Stimulated activated CD8-positive, alpha-beta memory T cell treated with anti-CD3 and anti-CD28 coated beads, Interleukin-7, amount 100 ng/mL, for 4 hours (primary cell): Measurements from ENCODE around the gene LPP.
"Not testable (repeated sequence)": the region's sequence is repeated elsewhere in the genome, so short reads cannot be mapped to it uniquely, and the experiment has no call there.

Experiments
- DNase-seq, 2 donors: peaks; one replicate each; pipeline ENCODE4 v3.0.0-alpha.2; 2020; ENCODE audit warnings: low read depth in 2 of 2

Gene LPP

DNA sequence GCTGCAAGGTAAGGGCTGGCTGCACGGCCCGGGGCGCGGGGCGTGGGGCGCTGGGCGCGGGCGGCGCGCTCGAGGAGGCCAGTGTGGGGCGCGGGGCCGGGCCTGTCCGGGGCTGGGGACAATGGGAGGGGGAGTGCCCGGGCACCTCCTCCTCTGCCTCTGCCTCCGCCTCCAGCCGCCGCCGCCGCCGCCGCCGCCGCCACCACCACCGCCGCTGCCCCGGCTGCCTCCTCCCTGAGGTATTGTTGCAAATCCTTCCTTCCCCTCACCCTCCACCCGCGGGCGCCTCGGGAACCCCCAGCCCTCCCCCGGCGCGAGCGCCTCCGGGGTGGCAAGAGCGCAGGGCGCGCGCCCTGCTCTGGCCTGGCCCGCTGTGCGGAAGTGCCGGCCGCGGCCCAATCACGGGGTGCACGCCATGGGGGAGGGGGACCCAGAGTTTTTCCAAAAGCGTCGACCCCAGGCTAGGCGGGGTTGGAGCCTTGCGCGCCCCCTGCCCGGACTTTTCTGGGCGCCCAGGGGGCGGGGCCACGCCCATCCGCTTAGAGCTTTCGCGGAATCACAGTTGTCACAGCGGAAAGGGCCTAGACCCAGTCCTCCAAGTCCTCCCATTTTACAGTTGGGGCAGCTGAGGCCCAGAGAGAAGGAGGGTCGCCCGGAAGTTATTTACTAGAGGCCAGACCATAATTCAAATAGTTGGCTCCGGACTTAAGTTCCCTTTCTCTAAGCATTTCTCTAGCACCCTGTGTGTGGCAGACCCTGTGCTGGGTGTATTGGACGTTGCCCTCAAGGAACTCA is at the start of gene LPP:
LPP (plus strand) TSS at position 144 of the 795 bp plus-strand sequence. CDS start 251,964 bp downstream, outside the sequence.
- DNase-seq = peak; percentile 72 to 84

DNA sequence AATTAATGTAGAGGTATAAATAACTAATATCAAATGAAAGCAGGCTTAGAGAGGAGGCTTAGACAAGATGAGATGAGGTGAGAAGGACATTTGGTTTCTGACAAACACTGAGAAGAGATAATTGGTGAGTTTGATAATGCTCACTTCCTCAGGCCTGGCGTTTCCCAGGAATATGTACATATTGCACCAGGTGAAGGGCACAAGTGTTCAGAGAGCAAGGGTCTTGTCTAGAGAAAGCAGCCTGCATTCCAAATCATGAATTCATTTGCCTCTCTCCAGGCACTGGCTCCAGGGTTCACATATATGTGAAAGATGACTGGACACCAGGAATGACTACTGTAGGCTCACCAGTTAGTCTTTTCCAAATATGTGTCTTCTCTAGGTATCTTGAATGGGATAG is 48.0 kb upstream of the LPP start:
- no peak for DNase-seq

DNA sequence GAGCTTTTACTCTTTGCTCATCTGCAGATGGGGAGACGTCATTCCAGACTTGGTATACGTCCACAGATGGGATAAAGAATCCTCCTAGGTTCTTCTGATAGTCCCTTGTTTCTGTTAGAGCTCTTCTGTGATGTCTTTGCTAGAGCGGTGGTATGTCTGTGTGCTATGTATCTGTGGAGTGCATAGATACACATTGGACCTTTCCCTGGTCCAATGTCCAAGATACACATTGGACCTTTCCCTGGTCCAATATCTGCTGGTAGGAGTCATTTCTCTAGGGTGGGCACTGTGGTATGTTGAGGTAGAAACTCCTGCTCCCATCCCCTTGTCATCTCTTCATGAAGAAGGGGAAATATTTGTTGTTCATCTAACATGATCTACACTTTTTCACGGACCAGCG is 47.5 kb upstream of the LPP start:
- DNase-seq = no peak

DNA sequence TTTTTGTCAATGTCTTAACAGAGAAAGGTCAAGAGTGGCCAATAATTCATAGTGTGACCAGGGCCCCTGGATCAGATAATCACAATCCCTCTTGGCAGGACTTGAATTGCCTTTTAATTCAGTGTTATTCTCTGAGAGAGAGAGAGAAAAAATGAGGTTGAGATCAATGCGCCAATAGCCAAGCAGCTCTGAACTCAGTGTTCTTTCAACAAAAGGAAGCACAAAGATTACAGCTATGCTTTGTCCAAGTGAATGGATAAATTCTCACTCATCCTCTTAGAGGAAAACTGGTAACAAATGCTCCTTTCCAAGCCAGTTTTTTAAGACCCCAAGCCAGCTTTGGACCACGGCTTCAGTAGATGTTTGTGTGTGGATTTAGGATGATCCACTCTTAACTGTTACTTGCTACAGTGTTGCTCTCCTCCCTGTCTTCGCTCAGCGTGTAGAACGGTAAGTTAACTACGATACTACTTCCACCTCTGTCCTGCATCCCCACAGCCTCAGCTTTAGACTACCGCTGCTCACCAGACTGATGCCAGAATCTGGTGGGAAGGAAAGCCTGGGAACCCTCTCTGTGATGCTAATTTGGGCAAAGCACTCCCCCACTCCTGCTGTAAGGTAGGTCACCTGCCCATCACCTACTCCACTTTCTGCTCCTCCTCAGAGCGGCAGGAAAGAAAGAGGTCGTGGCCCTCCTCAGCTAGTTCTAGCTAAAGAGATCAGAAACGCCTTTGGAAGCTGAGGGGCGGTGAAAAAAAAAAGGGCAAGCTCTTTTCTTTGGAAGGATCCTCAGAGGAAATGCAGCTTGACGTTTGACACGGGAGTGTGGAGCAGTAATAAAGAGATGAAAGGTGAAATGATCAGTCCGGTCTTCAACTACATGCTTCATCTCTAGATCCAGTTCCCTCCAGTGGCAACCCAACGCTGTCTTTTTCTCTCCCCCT is 46.8 kb upstream of the LPP start:
- DNase-seq = no peak

- no peak for DNase-seq
Observed at GRCh38 chr3:188108703-188109412, 45.1 kb upstream of the LPP start.

DNA sequence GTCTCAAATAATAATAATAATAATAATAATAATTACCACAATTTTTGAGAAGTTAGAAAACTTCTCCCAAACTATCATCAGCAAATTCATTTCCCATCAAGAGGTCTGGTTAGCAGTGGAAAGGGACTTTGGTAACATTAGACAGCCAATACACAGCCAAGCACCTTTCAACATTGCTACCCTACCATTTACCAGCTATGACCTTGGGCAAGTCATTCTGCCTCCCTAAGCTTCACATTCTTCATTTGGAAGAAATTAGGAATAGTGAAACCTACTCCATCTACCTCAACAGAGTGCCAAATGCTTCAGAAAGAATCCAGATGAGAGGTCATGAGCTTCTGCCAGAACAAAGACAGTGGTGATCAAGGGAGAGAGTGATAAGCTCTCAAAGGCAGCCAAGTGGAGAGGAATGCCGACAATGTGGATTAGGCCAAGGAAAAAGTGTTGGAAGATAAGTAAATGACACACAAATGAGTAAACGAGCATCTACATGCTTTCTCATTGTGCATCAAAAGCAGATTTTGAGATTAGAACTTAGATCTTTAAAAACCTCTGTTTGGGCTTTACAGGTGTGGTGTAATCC is 42.9 kb upstream of the LPP start:
- no peak for DNase-seq

GRCh38 chr3:188113756-188114155 is 40.2 kb upstream of the LPP start:
- DNase-seq = no peak

DNA sequence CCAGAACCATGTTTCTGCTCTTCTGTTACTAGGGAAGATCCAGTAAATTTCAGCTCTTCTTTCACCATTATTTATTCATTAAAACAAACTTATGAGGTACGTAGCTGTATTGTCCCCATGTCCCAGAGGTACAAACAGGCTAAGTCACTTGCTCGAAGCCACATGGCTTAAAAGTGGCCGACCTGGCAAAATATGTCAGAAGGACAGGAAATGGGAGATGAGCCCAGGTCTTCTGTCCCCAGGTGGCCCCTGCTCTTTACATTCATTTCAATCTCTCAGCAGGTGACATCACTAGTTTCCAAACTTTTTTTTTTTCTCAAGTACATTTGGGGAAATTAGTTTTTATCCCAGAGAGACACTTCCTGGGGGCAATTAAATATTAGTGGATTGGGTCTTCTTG is 34.1 kb upstream of the LPP start:
- DNase-seq = no peak

GRCh38 chr3:188122571-188123169 is 31.3 kb upstream of the LPP start:
- DNase-seq = no peak

DNA sequence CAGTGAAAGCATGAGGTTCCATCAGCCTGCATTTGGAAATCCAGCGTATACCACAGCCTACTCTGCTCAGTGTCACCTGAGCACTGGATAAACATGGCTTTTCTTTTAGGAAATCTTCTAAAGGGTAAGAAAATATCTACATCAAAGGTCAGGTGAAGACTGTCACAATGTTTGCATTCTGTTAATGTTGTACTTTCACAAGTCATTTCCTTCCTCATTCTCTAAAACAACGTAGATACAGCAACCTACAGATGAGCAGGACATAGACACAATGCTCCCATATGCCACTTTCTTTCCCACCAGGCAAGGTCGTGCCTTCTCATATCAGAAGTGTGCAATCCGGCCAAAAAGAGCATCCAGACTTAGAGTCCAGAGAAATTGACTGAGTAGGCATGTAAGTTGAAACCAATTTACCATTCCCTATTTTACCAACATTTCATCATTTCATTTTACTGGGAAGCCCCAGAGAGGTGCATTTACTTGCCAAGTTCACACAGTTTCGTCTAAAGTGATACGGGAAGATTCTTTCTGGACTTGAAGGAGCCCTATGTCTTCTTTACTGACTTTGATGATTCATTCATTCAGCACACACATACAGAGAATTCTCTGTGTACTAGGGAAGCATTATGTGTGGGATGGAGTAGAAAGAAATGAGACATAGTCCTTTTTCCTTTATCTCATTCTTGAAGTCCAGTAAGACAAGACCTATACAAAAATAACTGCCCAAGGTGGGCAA is 30.6 kb upstream of the LPP start:
- DNase-seq = no peak

GRCh38 chr3:188124184-188124583 is 29.8 kb upstream of the LPP start:
- DNase-seq = no peak

GRCh38 chr3:188125076-188125475 is 28.9 kb upstream of the LPP start:
- DNase-seq = no peak

DNA sequence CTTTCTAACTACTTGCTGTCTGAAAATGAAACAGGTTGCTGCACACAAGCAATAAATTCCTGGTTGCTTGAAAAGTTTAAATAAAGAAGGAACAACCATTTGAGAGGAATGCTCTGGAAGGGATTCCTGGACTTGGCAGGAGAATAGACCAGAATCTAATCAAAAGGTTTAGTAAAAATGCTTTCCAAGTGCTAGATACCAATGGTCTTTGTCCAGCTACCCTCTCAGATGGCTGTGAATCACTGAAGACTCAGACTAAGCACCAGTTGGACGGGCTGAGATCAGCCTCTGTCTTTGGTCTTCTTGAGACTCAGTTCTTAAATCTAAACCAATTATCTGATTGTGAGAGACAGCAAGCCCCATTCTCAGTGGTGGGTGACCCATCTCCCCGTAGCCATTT is 27.7 kb upstream of the LPP start:
- no peak for DNase-seq

- no peak for DNase-seq
Observed at GRCh38 chr3:188126934-188127333, 27.0 kb upstream of the LPP start.

DNA sequence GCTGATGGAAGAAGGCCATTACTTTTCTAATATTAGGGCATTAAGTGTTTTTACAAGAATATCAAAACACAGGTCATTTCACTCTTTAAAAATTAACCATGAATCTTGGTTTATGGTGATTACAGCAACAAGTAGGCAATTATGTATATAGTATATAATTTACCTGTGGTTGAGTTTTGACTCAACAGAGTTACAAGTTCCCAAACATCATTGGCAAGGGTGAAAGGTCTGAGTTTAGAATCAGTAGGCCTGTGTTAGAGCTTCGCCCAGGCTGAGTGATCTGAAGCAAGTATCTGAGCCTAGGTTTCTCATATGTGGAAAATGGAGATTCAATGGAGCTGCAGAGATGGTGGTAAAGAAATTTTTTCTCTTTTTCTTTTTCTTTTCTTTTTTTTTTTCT is 25.1 kb upstream of the LPP start:
- DNase-seq = no peak

GRCh38 chr3:188131023-188131422 is 22.9 kb upstream of the LPP start:
- not testable (repeated sequence) for DNase-seq

DNA sequence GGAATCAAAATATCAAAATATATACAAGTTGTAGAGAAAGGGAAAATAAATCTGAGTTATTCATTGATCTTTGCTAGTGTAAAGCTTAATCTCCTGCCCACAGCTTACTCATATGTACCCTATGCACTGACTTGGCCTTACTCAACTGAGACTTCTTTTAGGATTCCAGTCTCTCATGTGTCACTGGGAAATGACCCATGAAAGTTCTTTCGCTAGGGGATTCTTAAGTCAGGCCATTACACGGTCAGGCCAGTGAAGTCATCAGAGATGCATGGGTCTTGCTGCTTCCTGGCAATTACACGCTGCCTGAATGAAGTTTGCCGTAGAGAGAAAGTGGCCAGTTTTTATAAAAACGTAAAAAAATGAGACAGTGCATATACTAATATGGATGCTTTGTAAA is 20.7 kb upstream of the LPP start:
- DNase-seq = no peak

DNA sequence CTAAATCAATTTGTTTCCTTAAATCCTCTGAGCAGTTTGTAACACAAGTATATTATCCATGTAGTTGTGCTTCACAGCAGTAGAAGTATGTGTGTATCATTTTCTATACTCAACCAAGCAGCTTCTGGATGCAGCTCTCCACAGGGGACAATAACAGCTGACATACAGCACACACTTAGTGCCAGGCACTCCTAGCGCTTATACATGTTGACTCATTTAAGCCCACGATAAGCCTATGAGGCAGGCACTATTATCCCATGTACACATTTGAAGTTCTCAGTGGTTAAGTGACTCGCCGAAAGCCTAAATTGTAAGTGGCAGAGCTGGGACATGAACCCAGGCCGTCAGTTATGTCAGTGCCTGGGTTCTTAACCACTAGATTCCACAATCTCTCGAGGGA is 20.3 kb upstream of the LPP start:
- DNase-seq = no peak

DNA sequence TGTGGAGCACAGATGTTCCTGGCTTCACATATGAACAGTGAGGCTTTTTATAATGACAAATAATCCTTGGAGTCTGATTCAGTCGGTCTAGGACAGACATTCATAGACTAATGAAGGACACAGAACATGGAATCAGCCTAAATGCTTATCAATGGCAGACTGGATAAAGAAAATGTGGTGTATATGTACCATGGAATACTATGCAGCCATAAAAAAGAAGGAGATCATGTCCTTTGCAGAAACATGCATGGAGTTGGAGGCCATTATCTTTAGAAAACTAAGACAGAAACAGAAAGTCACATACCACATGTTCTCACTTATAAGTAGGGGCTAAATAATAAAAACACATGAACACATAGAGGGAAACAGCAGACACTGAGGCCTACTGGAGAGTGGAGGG is 19.9 kb upstream of the LPP start:
- DNase-seq = no peak

DNA sequence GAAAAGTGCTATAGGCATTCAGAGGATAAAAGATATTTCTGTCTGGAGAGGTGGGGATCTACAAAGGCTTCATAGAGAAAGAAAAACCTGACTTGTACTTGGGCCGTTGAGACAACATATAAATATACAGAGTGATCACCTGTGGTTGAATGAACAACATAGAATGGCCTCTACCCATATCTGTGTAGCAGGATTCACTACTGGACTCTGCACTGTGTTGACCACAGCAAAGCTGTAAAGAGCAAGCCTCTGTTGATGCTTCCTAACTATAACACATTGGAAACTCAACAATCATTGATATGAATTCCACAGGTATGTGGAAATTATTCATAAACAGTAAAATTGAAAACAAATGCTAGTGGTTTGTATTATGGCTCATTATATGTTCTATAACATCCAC is 19.1 kb upstream of the LPP start:
- no peak for DNase-seq

DNA sequence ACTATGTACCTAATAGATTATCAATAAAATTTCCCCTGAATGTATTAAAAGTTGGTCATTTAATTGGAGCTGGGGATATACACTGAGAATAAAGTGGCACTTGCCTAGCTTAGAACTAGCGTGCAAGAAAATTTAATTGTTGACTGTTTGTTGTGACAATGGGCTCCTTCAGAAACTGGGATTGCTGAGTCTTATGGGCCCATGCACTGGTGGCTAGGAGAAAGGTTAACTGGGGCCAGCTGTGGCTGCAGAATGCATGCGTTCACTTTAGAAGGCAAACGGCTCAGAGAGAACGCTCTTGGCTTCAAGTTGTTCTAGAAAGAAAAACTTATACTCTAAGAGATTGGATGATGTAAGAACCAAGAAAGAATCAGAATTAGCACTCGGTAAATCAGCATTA is 18.7 kb upstream of the LPP start:
- DNase-seq = no peak
